ENCODE measurements around the gene ADPRHL1.

ADPRHL1 gene

GRCh38 chr13:113433391-113433916, 19.8 kb downstream of the ADPRHL1 start:
- no peak for DNase-seq (ENCODE audit: low read depth in 1 of 2, low spot score in 1 of 2)

- no peak for DNase-seq (ENCODE audit: low read depth in 1 of 2, low spot score in 1 of 2)
These were observed 20.6 kb downstream of the ADPRHL1 start for GRCh38 chr13:113432506-113433270.

- DNase-seq (ENCODE audit: low read depth in 1 of 2, low spot score in 1 of 2): no peak
These were observed 22.1 kb downstream of the ADPRHL1 start for GRCh38 chr13:113431171-113431570.

GRCh38 chr13:113430378-113431110, 22.7 kb downstream of the ADPRHL1 start:
- DNase-seq (ENCODE audit: low read depth in 1 of 2, low spot score in 1 of 2): no peak

- no peak for DNase-seq (ENCODE audit: low read depth in 1 of 2, low spot score in 1 of 2)
These were observed 23.7 kb downstream of the ADPRHL1 start for GRCh38 chr13:113429608-113429985.

- no peak for DNase-seq (ENCODE audit: low read depth in 1 of 2, low spot score in 1 of 2)
These were observed 24.2 kb downstream of the ADPRHL1 start for GRCh38 chr13:113428871-113429607.

- DNase-seq (ENCODE audit: low read depth in 1 of 2, low spot score in 1 of 2): no peak
These were observed 24.8 kb downstream of the ADPRHL1 start for GRCh38 chr13:113428469-113428865.

GRCh38 chr13:113427562-113428468, 25.5 kb downstream of the ADPRHL1 start:
- DNase-seq (ENCODE audit: low read depth in 1 of 2, low spot score in 1 of 2): no peak

- DNase-seq (ENCODE audit: low read depth in 1 of 2, low spot score in 1 of 2): no peak
These were observed 26.7 kb downstream of the ADPRHL1 start for GRCh38 chr13:113426591-113426986.

GRCh38 chr13:113425941-113426590, 27.2 kb downstream of the ADPRHL1 start:
- no peak for DNase-seq (ENCODE audit: low read depth in 1 of 2, low spot score in 1 of 2)

GRCh38 chr13:113423520-113424163, 29.6 kb downstream of the ADPRHL1 start:
- DNase-seq (ENCODE audit: low read depth in 1 of 2, low spot score in 1 of 2): no peak

- no peak for DNase-seq (ENCODE audit: low read depth in 1 of 2, low spot score in 1 of 2)
These were observed 30.3 kb downstream of the ADPRHL1 start for GRCh38 chr13:113422807-113423519.

GRCh38 chr13:113421673-113422270, 31.5 kb downstream of the ADPRHL1 start:
- DNase-seq (ENCODE audit: low read depth in 1 of 2, low spot score in 1 of 2): no peak

GRCh38 chr13:113420833-113421600, 32.3 kb downstream of the ADPRHL1 start:
- no peak for DNase-seq (ENCODE audit: low read depth in 1 of 2, low spot score in 1 of 2)

- DNase-seq (ENCODE audit: low read depth in 1 of 2, low spot score in 1 of 2): no peak
These were observed 33.1 kb downstream of the ADPRHL1 start for GRCh38 chr13:113420232-113420631.

GRCh38 chr13:113419531-113420193, 33.6 kb downstream of the ADPRHL1 start:
- no peak for DNase-seq (ENCODE audit: low read depth in 1 of 2, low spot score in 1 of 2)

GRCh38 chr13:113418722-113419049, 34.6 kb downstream of the ADPRHL1 start:
- DNase-seq (ENCODE audit: low read depth in 1 of 2, low spot score in 1 of 2): no peak
